Hippocampal formation (tissue), 2 donors: Measurements from ENCODE around the gene TAAR8.
"Not testable (repeated sequence)": the region's sequence is repeated elsewhere in the genome, so short reads cannot be mapped to it uniquely, and the experiment has no call there.

ENCODE experiments used
- DNase-seq, 2 donors: peaks; one replicate each; lab custom pipeline; 2025; lab: John Stamatoyannopoulos, UW

The TAAR8 gene

GRCh38 chr6:132552372-132552771 lies at the start of gene TAAR8:
TAAR8 (plus strand) TSS chr6:132552672; CDS start chr6:132552693, 21 bp downstream.
- DNase-seq: no peak

GRCh38 chr6:132504757-132505156 lies 47.7 kb upstream of the TAAR8 start:
- no peak for DNase-seq

- no peak for DNase-seq
Observed at GRCh38 chr6:132505158-132505557, 47.3 kb upstream of the TAAR8 start.

- DNase-seq: no peak
Observed at GRCh38 chr6:132506461-132506860, 46.0 kb upstream of the TAAR8 start.

- DNase-seq: no peak
Observed at GRCh38 chr6:132506869-132507808, 45.3 kb upstream of the TAAR8 start.

GRCh38 chr6:132511210-132511830 lies 41.2 kb upstream of the TAAR8 start:
- no peak for DNase-seq

GRCh38 chr6:132511831-132512220 lies 40.6 kb upstream of the TAAR8 start:
- DNase-seq: no peak

- no peak for DNase-seq
Observed at GRCh38 chr6:132512342-132512637, 40.2 kb upstream of the TAAR8 start.

- peak; percentile 87 to 95 for DNase-seq
Observed at GRCh38 chr6:132512638-132513632, 39.5 kb upstream of the TAAR8 start, which contains the start of gene STX7. STX7 (minus strand) TSS chr6:132513116; CDS start chr6:132503530, 9,586 bp downstream.

GRCh38 chr6:132513831-132514545 lies 38.5 kb upstream of the TAAR8 start:
- no peak for DNase-seq

GRCh38 chr6:132515386-132515785 lies 37.1 kb upstream of the TAAR8 start:
- DNase-seq: no peak

- no peak for DNase-seq
Observed at GRCh38 chr6:132520953-132521352, 31.5 kb upstream of the TAAR8 start.

- DNase-seq: no peak
Observed at GRCh38 chr6:132524646-132525045, 27.8 kb upstream of the TAAR8 start.

GRCh38 chr6:132525866-132526265 lies 26.6 kb upstream of the TAAR8 start:
- DNase-seq: no peak

GRCh38 chr6:132526461-132526860 lies 26.0 kb upstream of the TAAR8 start:
- no peak for DNase-seq

GRCh38 chr6:132527791-132528190 lies 24.7 kb upstream of the TAAR8 start:
- no peak for DNase-seq

- DNase-seq: peak; percentile 8 to 55
Observed at GRCh38 chr6:132530293-132530974, 22.0 kb upstream of the TAAR8 start.

- not testable (repeated sequence) for DNase-seq
Observed at GRCh38 chr6:132534546-132534945, 17.9 kb upstream of the TAAR8 start.

GRCh38 chr6:132537145-132537544 lies 15.3 kb upstream of the TAAR8 start:
- no peak for DNase-seq

- DNase-seq: no peak
Observed at GRCh38 chr6:132537977-132538376, 14.5 kb upstream of the TAAR8 start, which contains the start of gene TAAR9. TAAR9 (plus strand) TSS chr6:132538277; CDS start chr6:132538290, 13 bp downstream.

GRCh38 chr6:132544826-132545225 lies 7.6 kb upstream of the TAAR8 start:
- DNase-seq: no peak
